Fibroblast of skin of left biceps (primary cell): ENCODE results near the gene IKBKG.
"Not testable (repeated sequence)": the region's sequence is repeated elsewhere in the genome, so short reads cannot be mapped to it uniquely, and the experiment has no call there.

ENCODE experiments used
- DNase-seq, 2 experiments: peaks; one replicate each; pipeline ENCODE4 v3.0.0-alpha.2; 2013; ENCODE audit warnings: low read depth in 2 of 2

IKBKG gene

GRCh38 chrX:154547245-154548027 is at the start of gene IKBKG:
TSS of gene IKBKG (plus strand) at chrX:154547620. CDS start at chrX:154552003, 4,383 bp downstream.
- DNase-seq = peak; percentile 67 to 77

DNA sequence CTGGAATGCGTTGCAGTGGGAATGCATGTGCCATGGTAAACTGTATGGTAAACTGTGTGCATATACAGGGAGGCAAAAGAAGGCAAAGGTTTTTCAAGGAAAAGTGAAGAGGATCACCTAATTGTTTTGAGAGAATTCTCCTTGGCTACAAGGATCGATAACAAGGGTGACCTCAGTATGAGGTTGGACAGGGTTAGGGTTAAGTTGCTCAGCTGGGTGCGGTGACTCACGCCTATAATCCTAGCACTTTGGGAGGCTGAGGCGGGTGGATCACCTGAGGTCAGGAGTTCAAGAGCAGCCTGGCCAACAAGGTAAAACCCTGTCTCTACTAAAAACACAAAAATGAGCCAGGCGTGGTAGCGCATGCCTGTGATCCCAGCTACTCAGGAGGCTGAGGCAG is 46.0 kb upstream of the IKBKG start:
- not testable (repeated sequence) for DNase-seq

DNA sequence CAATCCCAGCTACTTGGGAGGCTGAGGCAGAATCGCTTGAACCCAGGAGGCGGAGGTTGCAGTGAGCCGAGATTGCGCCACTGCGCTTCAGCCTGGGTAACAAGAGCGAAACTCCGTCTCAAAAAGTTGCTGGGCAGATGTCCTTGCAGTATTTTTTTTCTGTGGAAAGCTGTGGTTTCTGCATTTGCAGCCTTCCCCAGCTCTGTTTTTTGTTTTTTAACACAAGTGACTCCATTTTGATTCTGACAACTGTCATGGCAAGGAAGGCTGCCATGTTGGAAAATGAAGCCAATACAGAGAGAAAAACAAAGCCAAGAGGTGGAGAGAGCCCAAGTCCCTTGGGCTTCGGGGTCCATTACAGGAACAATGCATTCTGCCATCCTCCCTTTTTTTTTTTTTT is 45.3 kb upstream of the IKBKG start:
- DNase-seq = no peak

DNA sequence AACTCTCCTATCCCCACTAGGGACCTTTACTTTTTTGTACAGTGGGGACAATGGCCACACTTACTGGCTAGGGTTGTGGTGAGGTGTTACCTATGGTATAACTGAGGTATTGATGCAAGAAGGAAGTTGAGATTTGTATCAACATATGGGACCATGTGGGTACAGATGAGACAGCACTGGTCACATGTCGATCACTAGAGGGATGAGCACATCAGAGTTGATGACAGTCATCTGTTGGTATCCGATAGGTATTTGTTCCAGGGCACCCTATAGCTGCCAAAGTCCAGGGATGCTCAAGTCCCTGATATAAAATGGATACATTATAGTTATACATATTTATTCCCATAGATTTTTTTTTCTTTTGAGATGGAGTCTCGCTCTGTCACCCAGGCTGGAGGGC is 44.4 kb upstream of the IKBKG start:
- DNase-seq = no peak

GRCh38 chrX:154505734-154506133 is 41.7 kb upstream of the IKBKG start:
- no peak for DNase-seq

DNA sequence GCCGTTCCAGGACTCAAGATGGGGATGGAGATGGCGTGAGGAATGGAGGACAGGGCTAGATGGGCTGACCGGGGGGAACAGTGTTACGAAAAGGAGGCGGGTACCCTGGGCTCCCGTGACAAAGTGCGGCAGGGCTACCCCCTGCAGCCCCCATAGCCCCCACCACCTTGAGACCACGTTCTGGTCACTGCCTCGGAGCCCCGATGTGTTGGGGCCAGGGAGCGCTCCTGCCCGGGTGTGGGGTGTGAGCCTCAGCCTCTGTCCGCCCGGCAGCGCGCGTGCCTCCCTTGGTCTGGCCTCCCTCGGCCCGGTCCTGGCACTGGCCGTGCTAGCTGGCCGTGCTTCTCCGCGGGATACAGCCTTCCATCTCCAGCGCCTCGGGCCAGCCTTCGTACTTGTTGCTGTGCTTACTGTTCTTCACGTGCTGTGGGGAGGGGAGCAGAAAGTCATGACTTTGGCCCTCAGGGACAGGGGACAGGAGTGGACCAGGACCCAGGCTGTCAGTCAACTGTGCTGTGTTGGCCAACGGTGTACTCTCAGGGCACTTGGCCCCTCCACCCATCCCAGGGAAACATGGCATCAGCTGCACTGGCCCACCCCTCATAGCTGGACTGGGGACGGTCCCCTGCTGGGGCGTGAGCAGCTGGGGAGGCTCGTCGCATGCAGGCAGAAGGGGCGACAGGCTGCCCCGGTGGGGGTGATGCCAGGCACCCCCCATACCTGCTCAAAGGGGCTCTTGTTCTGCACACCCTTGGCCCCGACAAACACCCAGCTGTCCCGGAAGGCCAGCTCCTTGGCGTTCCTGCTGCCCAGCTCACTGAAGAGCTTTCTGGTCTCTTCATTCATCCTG is 40.7 kb upstream of the IKBKG start:
- no peak for DNase-seq

- no peak for DNase-seq
Measured at GRCh38 chrX:154507673-154508383, 39.6 kb upstream of the IKBKG start.

- DNase-seq = no peak
Measured at GRCh38 chrX:154508384-154508745, 39.1 kb upstream of the IKBKG start.

- no peak for DNase-seq
Measured at GRCh38 chrX:154509455-154509854, 38.0 kb upstream of the IKBKG start.

DNA sequence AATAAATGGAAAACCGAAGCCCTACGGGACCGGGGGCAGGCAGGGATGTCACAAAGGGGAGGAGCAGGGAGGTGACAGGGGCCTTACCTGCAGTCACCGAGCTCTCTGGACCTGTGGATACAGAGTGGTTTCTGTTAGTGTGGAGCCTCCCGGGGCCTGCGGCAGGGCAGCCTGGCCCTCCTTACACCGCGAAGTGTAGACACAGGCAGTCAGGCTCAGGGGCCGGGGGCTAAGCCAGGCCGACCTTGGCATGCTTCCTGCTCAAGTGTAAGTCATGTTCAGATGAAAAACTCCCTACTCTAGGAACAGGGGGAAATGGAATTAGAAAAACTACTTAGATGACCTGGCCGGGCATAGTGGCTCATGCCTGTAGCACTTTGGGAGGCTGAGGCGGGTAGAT is 35.7 kb upstream of the IKBKG start:
- DNase-seq = no peak

- no peak for DNase-seq
Measured at GRCh38 chrX:154512879-154513553, 34.4 kb upstream of the IKBKG start.

DNA sequence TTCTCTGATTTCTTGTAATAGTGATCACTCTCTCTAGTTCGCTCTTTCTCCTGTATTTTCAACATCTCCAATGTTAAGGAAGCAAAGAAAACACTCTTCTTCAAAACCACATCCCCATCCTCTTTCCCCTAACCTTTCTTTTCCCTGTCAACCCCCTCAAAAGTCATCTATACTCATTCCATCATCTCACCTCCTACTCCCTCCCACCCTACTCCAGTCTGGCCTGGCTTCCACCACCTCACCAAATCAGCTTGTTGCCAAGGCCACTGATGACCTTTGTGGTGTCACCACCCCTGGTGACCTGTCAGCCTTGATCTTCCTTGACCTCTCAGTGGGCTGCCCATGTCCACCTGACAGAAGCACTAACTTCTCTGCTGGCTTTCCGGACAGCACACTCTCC is 33.7 kb upstream of the IKBKG start:
- DNase-seq = no peak

DNA sequence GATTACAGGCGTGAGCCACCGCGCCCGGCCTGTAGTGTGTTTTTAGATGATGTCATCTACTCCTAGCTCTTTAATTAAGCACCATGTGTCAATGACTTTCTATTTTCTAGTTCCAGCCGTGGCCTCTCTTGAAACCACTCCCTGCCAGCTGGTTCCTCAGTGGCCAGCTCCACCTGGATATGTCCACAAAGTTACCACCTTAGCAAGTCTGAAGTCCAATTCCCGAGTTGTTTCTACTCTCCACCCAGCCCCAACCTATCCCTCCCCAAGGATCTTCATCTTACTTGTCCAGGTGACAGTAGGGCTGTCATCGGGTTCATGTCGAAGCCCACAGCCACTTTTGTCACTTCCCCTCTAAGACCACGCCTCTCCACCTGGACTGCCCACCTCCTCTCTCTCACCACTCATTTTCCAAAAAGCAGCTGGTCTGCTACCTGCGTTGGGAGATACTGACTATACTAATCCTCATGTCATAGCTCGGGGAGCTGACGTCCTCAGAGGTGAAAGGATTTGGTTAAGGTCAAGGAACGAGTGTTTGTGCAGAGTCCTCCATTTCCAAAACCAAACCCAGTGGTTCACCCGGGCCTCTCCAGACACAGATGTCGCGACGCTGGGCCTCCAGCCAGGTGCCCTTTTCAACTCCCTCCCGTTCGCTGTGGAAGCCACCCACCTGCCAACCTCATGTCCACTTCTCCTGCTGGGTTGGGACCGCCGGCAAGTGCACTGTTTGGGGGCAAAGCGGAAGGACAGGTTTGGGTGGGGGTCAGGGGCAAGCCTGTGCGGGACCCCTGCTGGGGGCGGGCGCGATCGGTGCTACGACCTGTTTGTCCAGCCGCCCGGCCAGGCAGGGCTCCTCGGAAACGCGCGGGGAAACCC is 32.1 kb upstream of the IKBKG start:
- no peak for DNase-seq

DNA sequence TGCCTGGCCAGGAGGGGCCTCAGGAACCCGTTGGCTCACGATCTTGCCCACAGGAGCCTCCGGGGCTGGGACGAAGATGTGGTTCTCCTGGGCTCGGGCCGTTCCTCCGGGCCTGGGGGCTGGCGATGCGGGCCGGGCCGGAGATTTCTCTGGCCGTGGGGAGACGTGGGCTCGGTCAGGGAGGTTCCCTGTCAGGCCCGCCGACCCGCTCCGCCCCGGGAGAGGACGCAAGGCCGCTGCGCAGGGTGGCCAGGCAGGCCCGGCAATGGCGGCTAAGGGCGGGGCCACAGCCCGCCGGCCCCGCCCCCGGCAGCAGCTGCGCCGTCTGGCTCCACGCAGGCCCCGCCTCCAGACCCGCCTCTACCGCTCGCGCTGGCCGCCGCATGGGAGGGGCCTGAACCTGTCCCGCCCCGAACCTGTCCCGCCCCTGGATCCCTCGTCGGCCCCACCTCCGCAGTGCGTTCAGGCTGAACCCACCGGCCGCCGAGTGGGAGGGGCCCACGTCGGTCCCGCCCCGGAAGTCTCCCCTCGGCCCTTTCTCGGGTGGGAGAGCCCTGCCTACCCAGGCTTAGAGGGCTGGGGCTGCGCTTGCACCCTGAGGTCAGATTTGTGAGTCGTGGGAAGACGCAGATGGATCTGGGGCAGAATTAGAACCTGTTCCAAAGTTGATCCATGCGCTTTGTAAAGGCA is 31.3 kb upstream of the IKBKG start, which contains the start of gene FAM3A:
Gene FAM3A, minus strand, starts transcription at position 267 of the 690 bp plus-strand sequence. CDS start 460 bp downstream, outside the sequence.
- peak; percentile 60 to 68 for DNase-seq

DNA sequence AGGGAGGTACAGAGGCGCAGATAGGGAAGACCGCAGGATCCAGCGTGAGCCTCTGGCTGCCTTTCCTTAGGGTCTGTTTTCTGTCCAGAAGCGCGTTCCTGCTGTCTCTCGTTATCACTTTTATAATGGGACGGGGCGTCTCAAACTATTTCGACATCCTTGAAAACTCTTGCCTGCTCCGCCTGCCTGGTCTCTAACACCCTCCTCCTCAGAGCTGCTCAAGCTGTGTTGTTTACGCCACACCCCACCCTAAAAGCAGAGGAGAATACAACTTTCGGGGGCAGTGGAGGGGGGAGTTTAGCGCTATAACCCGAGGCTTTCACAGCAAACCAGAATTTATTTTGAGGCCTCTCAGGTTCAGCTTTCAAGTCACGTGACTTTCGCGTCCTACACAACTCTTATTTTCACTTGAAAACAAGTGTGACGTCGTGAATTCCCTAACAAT is 30.7 kb upstream of the IKBKG start:
- DNase-seq = peak in 1 of 2 experiments; percentile 5

GRCh38 chrX:154517101-154517781 is 30.2 kb upstream of the IKBKG start:
- no peak for DNase-seq

- DNase-seq = no peak
Measured at GRCh38 chrX:154519389-154519788, 28.0 kb upstream of the IKBKG start.

GRCh38 chrX:154525606-154526490 is 21.6 kb upstream of the IKBKG start:
- no peak for DNase-seq
